Loucy (cell line): Measurements from ENCODE around the gene CX3CR1.

Experiments used
- EZH2phosphoT487 ChIP-seq: fragments of 200-600 bp; IDR thresholded peaks from 2 replicates; pipeline ENCODE4 v1.6.1; 2018; ENCODE audit warnings: antibody characterized with exemption, mild to moderate bottlenecking, moderate library complexity, borderline replicate concordance
- TF ChIP-seq, protein P1 (sequence below): fragments of 200-600 bp; sonication (generic); conservative IDR thresholded peaks from 2 replicates; pipeline ENCODE4 v1.5.1; 2014; ENCODE audit warnings: mild to moderate bottlenecking, antibody characterized with exemption, low read length

DNA sequence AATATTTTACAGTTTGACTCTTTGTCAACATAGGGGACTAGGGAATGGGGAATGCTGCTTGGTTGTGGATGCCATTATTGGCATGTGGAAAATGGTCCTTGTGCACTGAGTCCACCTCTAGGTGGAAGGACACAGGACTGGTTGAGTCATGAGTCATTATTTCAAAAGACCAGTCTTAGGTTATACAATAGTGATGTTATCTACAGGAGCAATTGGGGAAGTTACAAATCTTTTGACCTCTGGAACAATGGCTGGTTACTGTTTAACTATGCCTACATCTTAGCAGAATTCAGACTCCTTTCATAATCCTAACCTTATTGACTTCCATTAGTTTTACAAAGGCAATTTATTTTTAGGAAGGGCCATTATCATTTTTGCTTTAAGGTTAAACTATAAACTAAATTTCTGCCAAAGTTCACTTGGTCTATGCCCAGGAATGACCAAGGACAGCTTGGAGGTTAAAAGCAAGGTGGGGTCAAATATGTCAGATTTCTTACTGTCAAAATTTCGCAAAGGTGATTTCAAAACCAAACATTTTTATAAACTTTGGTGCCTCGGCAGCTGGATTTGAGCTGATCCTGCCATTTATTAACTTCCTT, 37.8 kb upstream of the CX3CR1 start:
- TF ChIP-seq, protein P1, sequence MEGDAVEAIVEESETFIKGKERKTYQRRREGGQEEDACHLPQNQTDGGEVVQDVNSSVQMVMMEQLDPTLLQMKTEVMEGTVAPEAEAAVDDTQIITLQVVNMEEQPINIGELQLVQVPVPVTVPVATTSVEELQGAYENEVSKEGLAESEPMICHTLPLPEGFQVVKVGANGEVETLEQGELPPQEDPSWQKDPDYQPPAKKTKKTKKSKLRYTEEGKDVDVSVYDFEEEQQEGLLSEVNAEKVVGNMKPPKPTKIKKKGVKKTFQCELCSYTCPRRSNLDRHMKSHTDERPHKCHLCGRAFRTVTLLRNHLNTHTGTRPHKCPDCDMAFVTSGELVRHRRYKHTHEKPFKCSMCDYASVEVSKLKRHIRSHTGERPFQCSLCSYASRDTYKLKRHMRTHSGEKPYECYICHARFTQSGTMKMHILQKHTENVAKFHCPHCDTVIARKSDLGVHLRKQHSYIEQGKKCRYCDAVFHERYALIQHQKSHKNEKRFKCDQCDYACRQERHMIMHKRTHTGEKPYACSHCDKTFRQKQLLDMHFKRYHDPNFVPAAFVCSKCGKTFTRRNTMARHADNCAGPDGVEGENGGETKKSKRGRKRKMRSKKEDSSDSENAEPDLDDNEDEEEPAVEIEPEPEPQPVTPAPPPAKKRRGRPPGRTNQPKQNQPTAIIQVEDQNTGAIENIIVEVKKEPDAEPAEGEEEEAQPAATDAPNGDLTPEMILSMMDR = no peak
- TF ChIP-seq EZH2phosphoT487 = no peak
